Fibroblast of skin of left quadriceps (primary cell): Measurements from ENCODE around the gene TRIM37.
A peak's percentile ranks its signal among the peaks of the same experiment; 100 is the strongest.
"Not testable (repeated sequence)": the region's sequence is repeated elsewhere in the genome, so short reads cannot be mapped to it uniquely, and the experiment has no call there.

ENCODE experiments used
- DNase-seq, 2 experiments: peaks; one replicate each; pipeline ENCODE4 v3.0.0-alpha.2; 2013; ENCODE audit warnings: low read depth in 2 of 2

Gene TRIM37

GRCh38 chr17:59110973-59111372 is 4.3 kb upstream of the TRIM37 start:
- DNase-seq: no peak

GRCh38 chr17:59108400-59109102 is 1.9 kb upstream of the TRIM37 start:
- DNase-seq: no peak

GRCh38 chr17:59107306-59107670 is 608 bp upstream of the TRIM37 start:
- peak in 1 of 2 experiments; percentile 1 for DNase-seq

- peak in 1 of 2 experiments; percentile 1 for DNase-seq
These were observed 723 bp downstream of the TRIM37 start for GRCh38 chr17:59105852-59106462.

GRCh38 chr17:59101178-59101577 is 5.5 kb downstream of the TRIM37 start:
- DNase-seq: no peak

GRCh38 chr17:59097876-59098275 is 8.8 kb downstream of the TRIM37 start:
- DNase-seq: no peak

- DNase-seq: no peak
These were observed 11.7 kb downstream of the TRIM37 start for GRCh38 chr17:59094861-59095530.

- peak; percentile 89 for DNase-seq
These were observed 12.9 kb downstream of the TRIM37 start for GRCh38 chr17:59093702-59094231.

- DNase-seq: no peak
These were observed 13.5 kb downstream of the TRIM37 start for GRCh38 chr17:59093145-59093701.

- DNase-seq: not testable (repeated sequence)
These were observed 16.1 kb downstream of the TRIM37 start for GRCh38 chr17:59090593-59090992.

- DNase-seq: no peak
These were observed 22.5 kb downstream of the TRIM37 start for GRCh38 chr17:59084154-59084553.

- DNase-seq: peak; percentile 20 to 33
These were observed 32.2 kb downstream of the TRIM37 start for GRCh38 chr17:59074494-59074893.

- no peak for DNase-seq
These were observed 32.7 kb downstream of the TRIM37 start for GRCh38 chr17:59073972-59074371.

GRCh38 chr17:59069856-59070255 is 36.8 kb downstream of the TRIM37 start:
- DNase-seq: no peak

- DNase-seq: no peak
These were observed 38.9 kb downstream of the TRIM37 start for GRCh38 chr17:59067756-59068155.

- no peak for DNase-seq
These were observed 39.3 kb downstream of the TRIM37 start for GRCh38 chr17:59067340-59067739.

GRCh38 chr17:59062509-59062908 is 44.2 kb downstream of the TRIM37 start:
- DNase-seq: no peak

GRCh38 chr17:59056857-59057256 is 49.8 kb downstream of the TRIM37 start:
- no peak for DNase-seq

- DNase-seq: no peak
These were observed 56.9 kb downstream of the TRIM37 start for GRCh38 chr17:59049798-59050197.

- no peak for DNase-seq
These were observed 59.1 kb downstream of the TRIM37 start for GRCh38 chr17:59047616-59048015.

- DNase-seq: no peak
These were observed 60.5 kb downstream of the TRIM37 start for GRCh38 chr17:59046192-59046591.

GRCh38 chr17:59038734-59039133 is 67.9 kb downstream of the TRIM37 start:
- DNase-seq: no peak
